NCI-H524 (cell line): ENCODE measurements around the gene PRSS56.

Source experiments
- DNase-seq, 2 experiments: peaks; one replicate each; lab custom pipeline; 2025; lab: John Stamatoyannopoulos, UW

Gene PRSS56

DNA sequence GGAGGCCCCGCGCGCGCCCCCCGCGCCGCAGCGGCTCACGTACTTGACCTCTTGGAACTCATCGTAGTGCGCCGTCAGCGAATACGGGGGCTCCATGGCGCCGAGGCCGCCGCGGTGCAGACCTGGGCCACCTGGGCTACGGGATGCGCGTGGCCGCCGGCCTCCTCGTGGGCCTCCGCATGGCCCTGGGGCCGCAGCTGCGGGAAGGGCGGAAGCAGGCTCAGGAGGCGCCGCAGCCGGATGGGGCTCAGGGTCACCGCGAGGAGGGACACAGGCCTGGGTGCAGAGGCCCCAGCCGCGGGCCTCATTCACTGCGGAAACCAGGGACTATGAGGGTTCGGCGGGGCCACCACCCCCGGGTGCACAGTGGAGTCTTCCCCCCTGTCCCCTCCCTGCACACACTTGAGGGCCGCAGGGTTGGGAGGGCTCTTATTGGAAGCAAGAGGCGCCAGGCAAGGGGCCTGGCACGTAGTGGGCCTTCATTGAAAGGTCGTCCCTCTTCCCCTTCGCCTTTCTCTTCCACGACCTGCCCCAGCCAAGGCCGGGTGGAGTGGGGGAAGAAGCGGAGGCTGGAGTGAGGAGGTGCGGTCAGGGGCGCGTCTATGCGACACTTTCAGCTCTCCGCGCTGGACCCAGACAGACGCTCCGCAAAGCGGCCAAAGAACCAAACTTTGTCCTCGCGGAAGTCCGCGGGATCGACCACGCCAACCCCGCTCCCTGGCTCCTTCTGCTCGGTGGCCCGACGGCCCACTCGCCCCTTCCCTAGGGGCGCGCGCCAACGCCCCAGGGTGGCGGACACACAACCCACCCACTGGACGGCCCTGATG is 33.4 kb upstream of the PRSS56 start:
- DNase-seq = no peak

DNA sequence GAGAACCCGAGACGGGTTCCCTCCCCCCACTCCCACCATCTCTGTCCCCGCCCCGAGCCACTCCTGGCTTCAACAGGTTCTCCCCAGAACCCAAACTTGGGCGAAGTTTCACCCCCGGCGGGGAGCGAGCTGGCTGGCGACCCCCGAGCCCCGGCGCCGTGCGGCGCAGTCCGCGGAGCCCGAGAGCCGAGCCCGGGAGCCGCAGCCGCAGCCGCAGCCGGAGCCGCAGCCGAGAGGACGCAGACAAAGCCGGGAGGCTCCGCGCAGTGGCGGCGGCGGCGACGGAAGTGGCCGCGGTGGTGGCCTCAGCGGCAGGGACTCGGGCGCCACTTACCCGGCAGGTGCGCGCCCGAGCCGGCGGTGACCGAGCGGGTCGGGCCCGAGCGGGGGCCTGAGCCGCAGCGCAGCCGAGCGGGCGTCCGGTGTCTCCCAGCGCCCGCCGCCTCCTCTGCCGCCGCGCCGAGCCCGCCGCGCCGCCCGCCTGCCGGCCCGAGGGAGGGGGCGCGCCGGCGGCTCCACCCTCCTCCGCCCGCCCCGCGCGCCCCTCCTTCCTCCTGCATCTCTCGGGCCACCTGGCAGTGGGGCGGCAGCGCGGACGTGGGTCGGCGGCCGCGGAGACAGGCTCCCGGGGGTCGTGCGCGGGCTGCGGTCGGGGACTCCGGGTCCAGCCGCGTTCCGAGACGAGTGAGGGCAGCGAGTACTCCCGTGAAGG is 32.6 kb upstream of the PRSS56 start, which contains the start of gene ECEL1:
ECEL1 (minus strand) TSS at position 450 of the 712 bp plus-strand sequence. CDS start 1,181 bp downstream, outside the sequence.
- no peak for DNase-seq

DNA sequence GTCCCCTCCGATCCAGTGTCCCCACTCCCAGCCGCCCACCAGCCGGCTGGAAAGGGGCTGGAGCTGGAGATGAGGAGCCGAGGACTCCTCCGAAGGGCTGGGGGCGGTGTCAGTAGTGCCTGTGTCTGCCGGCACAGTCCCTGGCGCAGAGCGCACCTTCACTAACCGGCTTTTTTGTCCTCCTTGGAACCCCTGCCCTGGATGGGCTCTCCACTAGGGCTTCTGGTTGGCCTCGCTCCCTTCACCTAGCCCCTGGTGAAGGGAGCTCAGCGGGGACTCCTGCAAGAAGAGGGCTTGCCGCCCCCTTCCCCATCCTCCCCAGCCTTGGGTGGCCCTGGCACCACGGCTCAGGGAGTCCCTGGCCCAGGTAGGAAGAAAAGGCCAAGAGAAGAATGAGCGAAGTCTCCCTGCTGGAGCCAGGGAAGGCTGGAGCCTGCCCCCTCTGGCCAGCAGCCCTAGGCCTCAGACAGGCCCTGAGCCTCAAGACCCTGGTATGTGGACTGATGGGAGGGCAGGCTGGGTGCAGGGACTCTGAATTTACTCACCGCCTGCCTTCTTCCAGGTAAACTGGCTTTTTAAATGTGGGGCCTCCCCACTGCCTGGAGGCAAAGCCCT is 32.0 kb upstream of the PRSS56 start:
- DNase-seq = no peak

DNA sequence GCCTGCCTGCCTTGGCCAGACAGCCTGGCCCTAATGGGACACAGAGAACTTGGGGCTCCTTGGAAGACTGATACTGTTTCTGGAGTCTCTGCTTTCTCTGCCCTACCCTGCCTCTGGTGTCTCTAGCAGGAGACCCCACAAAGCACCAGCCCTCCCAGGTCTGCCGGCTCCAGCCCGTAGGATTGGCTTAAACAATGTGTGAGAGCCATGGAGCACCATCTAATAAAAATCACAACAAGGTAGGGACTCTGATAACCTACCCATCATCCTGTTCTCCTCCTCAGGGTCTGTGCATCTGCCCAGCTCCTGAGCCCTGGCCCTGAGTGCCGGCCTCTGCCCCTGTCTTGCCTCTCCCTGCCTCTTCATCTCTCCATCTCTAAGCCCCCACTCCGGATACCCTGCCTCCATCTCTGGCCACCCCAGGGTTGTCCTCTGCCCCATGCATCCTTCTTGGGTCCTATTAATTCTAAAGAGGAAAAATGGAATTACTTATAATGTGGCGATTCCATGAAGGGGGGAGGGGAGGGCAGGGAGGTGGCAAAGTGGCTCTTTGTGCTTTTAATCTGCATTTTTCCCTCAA is 31.4 kb upstream of the PRSS56 start:
- DNase-seq = no peak

DNA sequence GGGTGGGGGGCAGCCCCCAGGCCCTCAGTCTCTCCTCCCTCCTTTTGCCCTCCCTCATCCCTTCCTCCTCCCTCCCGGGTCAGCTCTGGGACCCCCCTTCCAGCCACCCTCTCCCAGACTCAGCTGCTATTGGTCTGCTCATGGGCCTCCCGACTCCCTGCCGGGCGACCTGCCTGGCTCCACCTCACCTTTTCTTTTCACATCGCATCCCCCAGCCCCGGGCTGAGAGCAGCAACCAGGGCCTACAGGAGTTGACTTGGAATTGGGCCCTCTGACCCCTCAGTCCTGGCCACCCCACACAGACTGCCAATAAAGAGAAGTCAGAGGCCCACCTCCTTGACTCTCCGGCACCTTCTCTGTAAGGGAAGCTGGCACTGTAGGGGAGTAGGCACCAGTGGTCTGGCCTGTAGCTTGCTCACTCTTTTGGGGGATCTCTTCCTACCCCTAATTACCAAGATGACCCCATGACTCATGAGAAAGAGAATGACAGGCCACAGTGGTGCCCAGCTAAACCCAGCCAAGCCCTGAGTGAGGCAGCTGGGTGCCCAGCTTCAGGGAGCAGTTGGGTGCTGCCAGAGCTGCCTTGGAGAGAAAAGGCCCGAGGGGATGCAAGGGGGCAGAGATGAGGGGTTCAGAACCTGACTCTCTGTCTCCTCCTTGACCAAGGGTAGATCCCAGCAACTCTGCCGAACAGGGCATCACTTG is 30.5 kb upstream of the PRSS56 start:
- DNase-seq = no peak

DNA sequence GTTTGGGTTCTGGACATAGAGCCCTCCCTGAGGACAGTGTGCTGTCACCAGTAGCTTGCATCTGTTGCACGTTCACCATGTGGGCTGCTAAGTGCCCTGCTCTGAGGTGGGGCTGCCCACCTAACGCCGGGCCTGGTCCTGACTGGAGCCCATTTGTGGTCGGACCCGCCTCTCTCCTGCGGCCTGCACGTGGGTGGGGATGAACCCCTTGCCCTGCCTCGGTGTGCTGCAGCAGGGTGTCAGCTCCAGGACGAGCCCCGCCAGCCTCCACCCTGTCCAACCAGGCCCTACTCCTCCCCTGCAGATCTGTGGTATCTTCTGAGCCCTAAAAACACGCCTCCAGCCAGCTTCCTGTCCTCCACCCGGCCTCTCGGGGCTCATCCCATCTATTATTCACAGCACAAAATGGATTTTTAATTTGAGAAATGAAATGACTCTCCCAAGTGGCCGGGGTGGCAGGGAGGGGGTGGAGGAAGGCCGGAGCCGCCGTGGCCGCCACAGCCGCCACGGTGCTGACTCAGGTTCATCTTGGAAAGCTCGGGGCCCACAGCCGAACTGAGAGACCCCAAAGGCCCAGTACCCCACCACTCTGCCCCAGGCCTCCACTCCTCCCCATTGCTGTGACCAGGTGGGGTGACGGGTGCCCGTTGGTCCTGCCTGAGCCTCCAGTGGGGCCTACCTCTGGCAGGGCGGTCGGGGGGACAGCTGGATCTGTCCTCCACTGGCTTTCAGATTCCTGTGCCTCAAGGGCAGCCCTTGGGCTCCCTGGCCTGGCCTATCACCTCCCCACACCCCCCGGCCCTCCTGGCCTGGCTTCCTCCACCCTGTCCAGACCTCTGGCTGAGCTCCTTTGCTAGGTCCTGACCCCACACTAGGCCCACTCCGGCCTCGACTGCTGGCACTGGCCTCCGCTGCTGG is 29.7 kb upstream of the PRSS56 start:
- no peak for DNase-seq

DNA sequence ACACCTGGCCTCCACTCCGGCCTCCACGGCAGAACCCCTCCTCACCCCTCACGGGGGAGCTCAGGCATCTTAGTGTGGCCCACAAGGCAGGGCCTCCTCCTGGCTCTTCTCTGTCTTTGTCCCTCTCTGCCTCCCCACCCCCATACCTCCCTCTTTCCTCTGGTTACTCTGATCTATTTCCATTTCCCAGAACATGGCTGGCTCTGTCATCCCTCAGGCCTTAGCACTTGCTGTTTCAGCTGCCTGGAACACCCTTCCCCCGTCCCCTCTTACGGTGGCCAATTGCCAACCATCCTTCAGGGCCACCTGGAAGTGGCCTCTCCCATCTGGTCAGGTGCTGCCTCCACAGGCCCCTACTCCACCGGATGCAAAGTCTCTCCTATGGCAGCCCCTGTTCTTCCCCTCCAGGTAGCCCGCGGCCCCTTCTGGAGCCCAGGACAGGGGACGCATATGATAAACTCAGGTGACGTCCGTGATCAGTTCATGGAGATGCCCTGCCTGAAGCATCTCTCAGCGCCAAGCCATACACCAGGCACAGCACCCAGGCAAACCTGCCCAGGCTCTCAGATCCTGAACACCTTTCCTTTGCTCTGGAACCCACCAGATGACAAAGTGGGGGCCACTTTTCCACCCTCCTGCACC is 28.9 kb upstream of the PRSS56 start:
- no peak for DNase-seq

DNA sequence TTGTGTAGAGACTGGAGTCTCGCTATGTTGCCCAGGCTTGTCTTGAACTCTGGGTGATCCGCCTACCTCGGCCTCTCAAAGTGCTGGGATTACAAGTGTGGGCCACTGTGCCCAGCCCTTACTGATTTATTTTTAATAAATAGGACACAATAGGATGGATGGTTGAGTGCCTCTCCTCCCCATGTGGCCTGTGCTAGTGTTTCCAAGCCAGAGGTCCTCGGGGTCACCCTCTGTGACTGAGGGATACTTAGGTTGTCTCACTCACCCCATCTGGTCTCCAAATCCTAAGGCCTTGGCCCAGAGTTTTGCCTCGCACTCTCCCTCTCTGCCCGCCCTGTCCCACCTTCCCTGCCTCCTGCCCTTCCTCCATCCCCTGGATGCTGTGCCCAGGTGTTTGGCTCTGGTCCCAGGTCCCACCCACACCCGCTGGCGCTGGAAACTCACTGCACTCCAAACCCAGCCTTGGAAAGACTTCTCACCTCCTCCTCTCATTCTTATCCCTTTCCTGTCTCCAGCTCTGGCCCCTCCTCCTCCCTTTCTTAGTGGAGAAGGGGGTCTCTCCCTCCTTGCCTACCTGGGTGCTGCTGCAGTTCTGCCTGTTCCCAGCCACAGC is 27.8 kb upstream of the PRSS56 start:
- DNase-seq = no peak

DNA sequence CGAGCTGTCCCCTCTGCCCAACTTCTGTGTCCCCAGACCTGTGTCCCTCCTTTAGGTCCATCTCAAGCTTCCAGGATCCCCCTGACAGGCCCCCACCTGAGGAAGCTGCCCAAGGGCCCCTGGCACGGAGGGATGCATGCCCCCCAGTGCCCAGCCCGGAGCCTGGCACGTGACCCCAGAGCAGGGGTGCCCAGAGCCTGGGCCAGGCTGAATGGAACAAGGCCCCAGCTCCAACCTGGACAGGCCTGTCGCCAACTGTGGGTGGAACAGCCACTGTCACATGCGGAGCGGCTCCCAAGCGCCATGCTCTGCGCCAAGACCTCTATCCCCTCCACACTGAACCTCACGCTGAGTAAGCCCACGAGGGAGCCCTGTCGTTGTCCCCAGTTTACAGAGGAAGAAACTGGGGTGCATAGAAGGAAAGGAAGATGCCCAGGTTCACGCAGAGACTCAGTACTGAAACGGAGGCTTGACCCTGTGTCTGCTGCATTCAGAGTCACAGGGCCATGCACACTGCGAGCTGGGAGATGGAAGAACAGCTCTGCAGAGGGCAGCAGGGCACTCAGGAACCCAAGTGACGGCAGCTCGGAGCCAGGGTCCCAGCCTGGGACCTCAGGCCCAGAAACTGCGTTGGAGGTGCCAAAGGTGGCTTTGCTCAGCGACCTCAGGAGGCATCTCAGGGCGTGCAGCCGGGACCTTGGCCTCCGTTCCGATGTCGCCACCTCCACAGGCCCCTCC is 27.1 kb upstream of the PRSS56 start:
- DNase-seq = no peak

DNA sequence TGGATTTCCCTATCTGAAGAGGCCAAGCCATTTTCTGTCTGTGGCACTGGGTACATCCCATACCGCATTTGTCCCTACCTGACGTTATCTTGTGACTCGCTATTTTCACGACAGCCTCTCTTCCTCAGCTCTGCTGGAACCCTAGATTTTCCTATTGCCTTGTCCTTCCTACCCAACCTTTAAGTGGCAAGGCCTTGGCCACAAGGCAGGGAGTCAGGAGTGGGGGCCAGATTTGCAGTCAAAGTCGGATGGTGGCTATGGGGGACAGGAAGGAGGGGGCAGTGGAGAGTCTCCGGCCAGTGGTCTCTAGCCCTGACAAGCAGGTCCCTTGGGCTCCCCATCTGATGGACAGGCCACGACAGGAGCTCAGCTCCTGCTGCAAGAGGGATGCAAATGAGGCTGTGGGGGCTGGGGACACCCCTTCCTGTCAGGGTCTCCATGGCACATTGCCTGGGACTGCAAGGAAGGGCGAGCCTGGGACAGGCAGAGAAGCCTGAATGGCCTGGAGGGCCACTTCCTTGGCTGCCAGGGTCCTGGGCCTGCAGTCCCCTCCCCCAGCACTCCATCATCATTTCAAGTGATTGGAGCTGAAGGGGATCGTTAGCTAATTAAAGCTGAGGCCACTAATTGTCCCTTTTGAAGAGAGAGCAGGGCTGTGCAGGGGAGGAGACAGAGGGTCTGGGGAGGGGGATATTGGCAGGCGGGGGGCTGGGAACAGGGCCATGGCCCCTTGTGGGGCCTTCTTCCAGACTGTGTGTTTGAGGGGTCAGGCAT is 26.3 kb upstream of the PRSS56 start:
- DNase-seq = no peak

DNA sequence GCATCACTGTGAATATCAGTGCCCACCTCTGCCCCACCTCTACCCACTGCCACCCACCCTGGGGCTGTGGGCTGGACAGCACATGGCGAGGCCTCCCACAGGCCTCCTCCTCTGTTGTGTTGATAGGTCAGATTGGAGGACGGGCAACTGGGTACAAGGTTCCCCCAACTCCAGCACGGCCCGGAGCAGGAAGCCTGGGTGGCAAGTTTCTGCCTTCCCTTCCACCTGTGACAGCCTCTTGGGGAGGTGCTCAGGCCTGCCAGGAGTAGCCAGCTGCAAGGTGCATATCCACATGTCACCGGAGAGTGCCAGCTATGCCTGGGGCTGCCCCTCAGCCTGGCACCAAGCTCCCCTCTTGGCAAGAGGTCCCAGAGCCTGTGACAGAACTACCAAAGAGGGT is 25.6 kb upstream of the PRSS56 start:
- no peak for DNase-seq

DNA sequence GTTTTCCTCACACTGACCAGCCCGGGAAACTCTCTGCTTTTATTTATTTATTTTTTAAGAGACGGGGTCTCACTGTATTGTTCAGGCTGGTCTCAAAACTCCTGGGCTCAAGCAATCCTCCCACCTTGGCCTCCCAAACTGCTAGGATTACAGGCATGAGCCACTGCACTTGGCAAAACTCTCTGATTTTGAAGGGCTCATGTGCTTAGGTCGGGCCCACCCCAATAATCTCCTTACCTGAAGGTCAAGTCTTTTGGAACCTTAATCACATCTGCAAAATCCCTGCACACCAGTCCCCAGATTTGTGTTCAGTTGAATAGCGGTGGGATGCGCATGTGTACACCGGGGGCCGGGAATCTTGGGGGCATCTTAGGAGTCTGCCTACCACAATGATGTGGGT is 24.9 kb upstream of the PRSS56 start:
- DNase-seq = no peak

DNA sequence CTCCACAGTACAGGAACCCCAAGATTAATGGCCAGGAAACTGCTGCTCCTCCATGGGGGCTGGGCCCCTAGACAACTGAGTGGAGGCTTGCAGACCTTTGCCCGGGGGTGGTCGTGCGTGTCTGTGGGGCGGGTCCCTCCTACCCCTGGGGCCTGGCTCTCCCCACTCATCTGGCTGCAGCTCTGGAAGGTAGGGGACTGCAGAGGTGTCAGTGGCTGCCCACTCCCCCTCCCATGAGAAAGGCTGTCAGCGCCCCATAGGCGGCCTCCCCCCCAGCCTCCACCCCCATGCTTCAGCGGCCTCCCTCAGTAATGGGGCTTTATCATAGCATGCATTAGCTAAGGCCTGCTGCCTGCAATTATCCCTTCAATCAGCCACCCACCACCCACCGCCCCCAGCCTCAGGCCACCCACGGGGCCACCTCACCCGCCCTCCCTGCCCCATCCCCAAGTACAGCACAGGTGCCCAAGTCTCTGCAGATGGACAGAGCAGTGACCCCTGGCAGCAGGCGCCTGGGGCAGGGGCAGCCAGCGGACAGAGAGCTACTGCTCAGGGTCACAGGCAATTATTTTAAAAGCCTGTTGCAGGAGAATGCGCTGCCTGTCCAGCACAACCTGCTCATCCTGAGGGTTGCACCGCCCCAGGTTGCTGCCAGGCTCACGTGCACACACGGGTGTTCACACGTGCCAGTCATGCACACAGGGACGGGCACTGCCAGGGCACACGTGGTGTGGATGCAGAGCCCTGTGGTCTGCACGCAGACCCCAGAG is 23.5 kb upstream of the PRSS56 start:
- DNase-seq = no peak

DNA sequence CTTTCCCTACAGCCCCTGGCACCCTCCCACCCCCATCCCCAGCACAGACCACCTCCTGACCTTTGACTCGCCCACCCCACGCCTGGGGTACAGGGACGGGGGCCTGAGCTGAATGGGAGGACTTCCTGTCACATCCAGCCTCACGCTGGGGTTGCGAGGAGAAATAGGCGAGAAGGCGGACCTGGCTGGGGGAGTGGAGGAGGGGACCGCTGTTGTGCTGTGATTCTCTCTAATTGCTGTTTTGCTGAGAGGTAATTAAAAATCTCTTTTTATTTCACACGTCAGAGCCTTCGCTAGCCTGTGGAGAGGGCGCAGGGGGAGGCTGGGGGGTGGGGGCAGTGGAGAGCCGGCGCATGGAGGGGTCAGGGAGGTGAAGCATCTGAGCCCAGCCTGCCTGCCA is 22.8 kb upstream of the PRSS56 start:
- no peak for DNase-seq

DNA sequence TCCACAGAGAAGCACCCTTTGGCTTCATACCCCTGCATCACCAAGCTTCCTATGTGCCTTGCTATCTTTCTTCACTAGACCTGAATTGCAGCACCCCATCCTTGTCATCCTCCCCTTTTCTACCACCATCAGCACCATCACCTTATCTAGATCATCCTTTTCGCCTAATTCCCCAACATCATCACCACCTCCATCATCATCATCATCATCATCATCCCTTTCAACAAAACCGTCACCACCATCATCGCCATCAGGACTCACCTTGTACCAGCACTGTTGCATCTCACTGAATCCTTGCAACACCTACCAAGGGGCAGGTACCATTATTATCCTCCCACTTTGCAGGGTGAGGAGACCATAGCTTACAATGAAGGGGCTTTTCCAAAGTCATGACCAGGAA is 21.7 kb upstream of the PRSS56 start:
- DNase-seq = no peak

DNA sequence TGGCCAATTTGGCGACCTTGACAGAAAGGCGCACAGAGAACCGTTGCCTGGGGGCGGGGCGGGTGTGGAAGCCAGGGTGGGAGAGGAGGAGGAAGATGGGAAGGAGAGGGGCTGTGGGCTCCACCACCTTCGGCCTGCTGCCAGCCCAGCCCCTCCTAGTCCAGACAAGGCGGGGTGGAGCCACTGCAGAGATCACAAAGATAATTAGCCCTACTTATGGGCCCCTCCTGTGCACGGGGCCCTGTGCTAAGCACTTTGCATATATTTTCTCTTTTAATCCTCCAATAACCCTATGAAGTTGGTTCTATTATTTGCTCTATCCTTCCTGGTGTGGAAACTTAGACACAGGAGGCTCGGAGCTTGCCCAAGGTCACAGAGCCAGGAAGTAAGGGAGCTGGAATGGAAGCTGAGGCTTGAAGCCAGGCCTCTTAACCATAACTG is 18.8 kb upstream of the PRSS56 start:
- DNase-seq = peak in 1 of 2 experiments; percentile 50

DNA sequence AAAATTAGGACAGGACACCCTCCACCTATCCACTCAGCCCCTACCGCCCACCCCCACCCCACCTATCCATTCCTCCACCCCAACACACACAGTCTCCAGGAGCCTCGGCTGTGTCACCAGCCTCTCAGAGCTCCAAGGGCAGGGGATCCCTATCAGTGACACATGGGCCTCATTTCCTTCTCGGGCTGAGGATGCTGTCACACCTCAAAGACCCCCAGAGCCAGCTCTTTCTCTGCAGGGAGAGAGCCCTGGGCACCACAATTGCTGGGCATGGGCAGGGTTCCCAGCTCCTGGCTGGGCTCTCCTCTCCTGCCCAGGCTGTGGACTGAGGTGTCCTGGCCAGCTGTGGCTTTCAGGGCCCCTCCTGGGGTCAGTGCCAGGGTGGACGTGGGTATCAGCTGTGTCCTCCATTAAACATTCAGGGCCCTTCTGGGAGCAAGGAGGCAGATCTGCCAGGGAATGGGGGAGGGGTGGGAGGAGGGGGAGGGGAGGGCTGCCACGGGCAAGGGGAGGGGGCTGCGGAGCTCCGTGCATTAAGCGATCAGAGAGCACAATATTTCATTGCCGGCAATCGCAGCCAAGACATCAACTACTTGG is 18.3 kb upstream of the PRSS56 start:
- no peak for DNase-seq
